Right atrium auricular region (tissue), 2 donors: ENCODE measurements around the gene DLGAP1. TPM values are rescaled to one million over a fixed set of nuclear protein-coding genes. Genes with fewer than 3 reads are reported as not detected.

Source experiments
- DNase-seq: peaks from one replicate; pipeline ENCODE4 v3.0.0-alpha.2; 2019; ENCODE audit warnings: low spot score
- H3K27ac ChIP-seq, 2 donors: fragments of 200-600 bp; sonication (generic); 1 replicate in 1 of 2; 2 replicates in 1 of 2; pipeline ENCODE4 v1.5.1; 2016 to 2019
- H3K27me3 ChIP-seq, 2 donors: fragments of 200-600 bp; sonication (generic); one replicate each; pipeline versions ENCODE4 v1.5.1 to v1.6.0; 2017 to 2019
- H3K36me3 ChIP-seq: fragments of 200-600 bp; sonication (generic); one replicate; pipeline ENCODE4 v1.5.1; 2016
- H3K4me1 ChIP-seq, 2 donors: fragments of 200-600 bp; sonication (generic); one replicate each; pipeline versions ENCODE4 v1.5.1 to v1.6.0; 2017 to 2019
- H3K4me3 ChIP-seq, 2 donors: fragments of 200-600 bp; sonication (generic); 1 replicate in 1 of 2; 2 replicates in 1 of 2; pipeline ENCODE4 v1.5.1; 2017 to 2019; ENCODE audit warnings: mild to moderate bottlenecking in 1 of 2, moderate library complexity in 1 of 2
- H3K9me3 ChIP-seq, 2 donors: fragments of 200-600 bp; sonication (generic); one replicate each; pipeline ENCODE4 v1.5.1; 2019
- CTCF ChIP-seq, 2 donors: fragments of 200-600 bp; sonication (generic); IDR thresholded peaks; one replicate each; pipeline ENCODE4 v1.5.1; 2019; ENCODE audit warnings: antibody characterized with exemption in 2 of 2
- total RNA-seq, 2 donors: library from RNA; depleted of rRNA; stranded (reverse); fragments of >200 nt; gene quantifications; one replicate each; pipeline ENCODE4 v1.1.0, GENCODE V29; 2016

The DLGAP1 gene
- total RNA-seq, 2 donors from 2014 or later = 0.56 to 1.1 TPM

DNA sequence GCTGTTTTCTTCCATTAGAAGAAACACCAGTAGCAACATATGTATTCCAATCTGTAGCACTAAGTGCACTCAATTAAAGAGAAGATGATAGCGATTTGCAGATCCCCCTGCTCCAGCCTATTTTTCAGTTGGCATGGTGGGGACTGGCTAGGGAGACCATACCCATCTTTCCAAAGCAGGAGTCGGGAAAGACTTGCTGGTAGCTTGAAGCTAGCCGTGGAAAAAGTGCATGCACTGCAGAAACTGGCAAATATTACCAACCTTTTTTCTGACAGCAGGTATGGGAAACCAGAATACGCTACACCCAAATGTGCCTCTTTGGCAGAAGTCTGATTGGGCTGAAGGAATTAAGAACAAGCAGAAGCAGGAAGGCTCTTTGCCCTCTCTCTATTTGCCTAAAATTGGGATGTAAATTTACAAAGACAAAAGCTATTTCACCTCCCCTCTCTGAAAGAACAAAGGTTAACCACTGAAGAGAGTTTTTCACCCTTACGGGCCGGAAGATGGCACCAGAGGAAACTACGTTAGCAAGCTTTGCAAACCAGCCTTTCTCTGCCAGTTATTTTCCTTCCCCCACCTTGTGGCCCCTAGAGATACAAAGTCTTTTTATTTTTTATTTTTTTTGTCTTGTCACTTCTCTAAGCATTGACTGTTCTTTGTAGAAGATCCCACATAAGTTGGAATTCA, 273.1 kb downstream of the DLGAP1 start:
- no peaks in the 10 kb centered on the region for H3K36me3 ChIP-seq
- H3K4me3 ChIP-seq = no peak overlapping the region
- no peak for TF ChIP-seq CTCF (IDR thresholded peaks at IDR 0.05)
- H3K27me3 ChIP-seq = no peaks in the 10 kb centered on the region
- DNase-seq = no peak
- no peak overlapping the region for H3K27ac ChIP-seq
- no peaks in the 10 kb centered on the region for H3K9me3 ChIP-seq
- H3K4me1 ChIP-seq = no peaks in the 10 kb centered on the region

- no peak for TF ChIP-seq CTCF (IDR thresholded peaks at IDR 0.05)
Observed at GRCh38 chr18:4181086-4181485, 274.0 kb downstream of the DLGAP1 start.

GRCh38 chr18:4172196-4173100, 282.7 kb downstream of the DLGAP1 start:
- no peak for TF ChIP-seq CTCF (IDR thresholded peaks at IDR 0.05)
- H3K9me3 ChIP-seq = no peaks in the 10 kb centered on the region
- no peaks in the 10 kb centered on the region for H3K36me3 ChIP-seq
- H3K4me1 ChIP-seq = no peaks in the 10 kb centered on the region
- H3K27me3 ChIP-seq = no peaks in the 10 kb centered on the region
- no peak overlapping the region for H3K4me3 ChIP-seq
- DNase-seq = no peak
- H3K27ac ChIP-seq = no peak overlapping the region

More at GRCh38 chr18:4181086-4181485, 274.0 kb downstream of the DLGAP1 start:
- Histone ChIP-seq H3K27me3 (no peaks in the 10 kb centered on the region), H3K4me3 (no peak overlapping the region), H3K36me3 (no peaks in the 10 kb centered on the region), H3K9me3 (no peaks in the 10 kb centered on the region), H3K27ac (no peak overlapping the region), H3K4me1 (no peaks in the 10 kb centered on the region)
- DNase-seq = no peak

- no peaks in the 10 kb centered on the region for H3K4me1 ChIP-seq
- H3K27me3 ChIP-seq = no peaks in the 10 kb centered on the region
- H3K9me3 ChIP-seq = no peaks in the 10 kb centered on the region
- no peak for TF ChIP-seq CTCF (IDR thresholded peaks at IDR 0.05)
- no peak overlapping the region for H3K27ac ChIP-seq
- no peak overlapping the region for H3K4me3 ChIP-seq
- DNase-seq = no peak
- no peaks in the 10 kb centered on the region for H3K36me3 ChIP-seq
Observed at GRCh38 chr18:4157352-4157751, 297.8 kb downstream of the DLGAP1 start.

GRCh38 chr18:4146797-4147196, 308.3 kb downstream of the DLGAP1 start:
- no peaks in the 10 kb centered on the region for H3K27me3 ChIP-seq
- H3K4me3 ChIP-seq = no peak overlapping the region
- H3K27ac ChIP-seq = no peak overlapping the region
- no peaks in the 10 kb centered on the region for H3K9me3 ChIP-seq
- H3K36me3 ChIP-seq = no peaks in the 10 kb centered on the region
- no peaks in the 10 kb centered on the region for H3K4me1 ChIP-seq
- TF ChIP-seq CTCF (IDR thresholded peaks at IDR 0.05) = no peak
- DNase-seq = no peak
